HG02885 (cell line): Measurements from ENCODE around the gene MMD2.

Experiments used
- ATAC-seq: cut with Tn5 transposase; IDR thresholded peaks from one replicate; pipeline ENCODE4 v1.9.1; 2021; ENCODE audit warnings: mild to moderate bottlenecking; ENCODE audit not compliant: unreplicated experiment, poor library complexity

The MMD2 gene

GRCh38 chr7:4959893-4960292 is 906 bp upstream of the MMD2 start:
- ATAC-seq, result no peak

- no peak for ATAC-seq
These were observed 319 bp upstream of the MMD2 start for GRCh38 chr7:4959306-4959705.

GRCh38 chr7:4957847-4958476 is 1.0 kb downstream of the MMD2 start:
- ATAC-seq, result no peak

GRCh38 chr7:4951903-4952636 is 6.9 kb downstream of the MMD2 start:
- ATAC-seq, result peak; percentile 62

GRCh38 chr7:4951304-4951703 is 7.7 kb downstream of the MMD2 start:
- ATAC-seq, result no peak

- no peak for ATAC-seq
These were observed 10.6 kb downstream of the MMD2 start for GRCh38 chr7:4948402-4948801.

- ATAC-seq, result no peak
These were observed 13.0 kb downstream of the MMD2 start for GRCh38 chr7:4945949-4946348.

GRCh38 chr7:4944939-4945338 is 14.0 kb downstream of the MMD2 start:
- no peak for ATAC-seq

- ATAC-seq, result no peak
These were observed 15.7 kb downstream of the MMD2 start for GRCh38 chr7:4943297-4943696.

GRCh38 chr7:4939971-4940728 is 18.8 kb downstream of the MMD2 start:
- no peak for ATAC-seq

- ATAC-seq, result no peak
These were observed 21.6 kb downstream of the MMD2 start for GRCh38 chr7:4937411-4937810.

GRCh38 chr7:4934419-4935025 is 24.5 kb downstream of the MMD2 start:
- no peak for ATAC-seq

- ATAC-seq, result no peak
These were observed 27.0 kb downstream of the MMD2 start for GRCh38 chr7:4931943-4932342.

GRCh38 chr7:4929005-4929404 is 30.0 kb downstream of the MMD2 start:
- no peak for ATAC-seq

- no peak for ATAC-seq
These were observed 30.5 kb downstream of the MMD2 start for GRCh38 chr7:4928445-4928844.

GRCh38 chr7:4919969-4920766 is 38.8 kb downstream of the MMD2 start:
- ATAC-seq, result no peak

- ATAC-seq, result no peak
These were observed 42.9 kb downstream of the MMD2 start for GRCh38 chr7:4916113-4916512.

GRCh38 chr7:4911111-4911828 is 47.7 kb downstream of the MMD2 start:
- ATAC-seq, result no peak

- ATAC-seq, result no peak
These were observed 52.3 kb downstream of the MMD2 start for GRCh38 chr7:4906682-4907081.

- no peak for ATAC-seq
These were observed 53.8 kb downstream of the MMD2 start for GRCh38 chr7:4905171-4905570.
